Endothelial cell of umbilical vein (primary cell): ENCODE data around the gene MAP1LC3B. TPM values are rescaled to one million over a fixed set of nuclear protein-coding genes. Genes with fewer than 3 reads are reported as not detected.

Experiments used
- BruUV-seq: library from RNA; stranded (reverse); fragments of 400-500 nt; replicated peaks from 2 replicates; lab custom pipeline; 2021; lab: Mats Ljungman, UMichigan
- CTCF ChIA-PET: fragments of 300-600, 350-600 bp; sonication (Branson Sonifier 250); formaldehyde crosslinking; loops from one replicate; lab custom pipeline; 2021; ENCODE audit warnings: antibody characterized with exemption, inconsistent platforms; lab: Charles Lee
- POLR2A ChIA-PET: fragments of 300-600, 350-600 bp; sonication (Branson Sonifier 250); formaldehyde crosslinking; loops from one replicate; lab custom pipeline; 2021; ENCODE audit warnings: antibody characterized with exemption, inconsistent platforms; lab: Charles Lee
- DNase-seq: peaks from one replicate; pipeline ENCODE4 v3.0.0-alpha.2; 2011; ENCODE audit warnings: low read depth, low spot score
- FAIRE-seq: peaks from 2 replicates; lab custom pipeline; 2011; peaks lifted over from hg19 to GRCh38; lab: Jason Lieb, UNC
- H2AFZ ChIP-seq: 2 replicates; pipeline ENCODE4 v1.6.0; 2012; ENCODE audit warnings: low read depth, low read length, control low read depth, inconsistent platforms
- H3K27ac ChIP-seq: 2 replicates; pipeline ENCODE4 v1.5.1; 2011; ENCODE audit warnings: low read depth, mild to moderate bottlenecking, control low read depth, low read length, moderate library complexity; ENCODE audit not compliant: insufficient read depth
- H3K27me3 ChIP-seq, 2 experiments: 2 replicates each; pipeline versions ENCODE4 v1.6.0 to v1.6.1; 2011; ENCODE audit warnings: low read length in 2 of 2, mixed read lengths in 1 of 2; ENCODE audit not compliant: control insufficient read depth in 2 of 2, insufficient read depth in 2 of 2
- H3K36me3 ChIP-seq, 2 experiments: 2 replicates in 1 of 2; 3 replicates in 1 of 2; pipeline ENCODE4 v1.5.1; 2011; ENCODE audit warnings: low read length in 2 of 2, mild to moderate bottlenecking in 1 of 2, moderate library complexity in 1 of 2; ENCODE audit not compliant: control insufficient read depth in 2 of 2, insufficient read depth in 2 of 2; ENCODE audit errors: extremely low read depth in 1 of 2
- H3K4me1 ChIP-seq: 3 replicates; pipeline ENCODE4 v1.5.1; 2011; ENCODE audit warnings: mild to moderate bottlenecking, low read length; ENCODE audit not compliant: control insufficient read depth, insufficient read depth; ENCODE audit errors: extremely low read depth
- H3K4me2 ChIP-seq: 2 replicates; pipeline ENCODE4 v1.6.1; 2011; ENCODE audit warnings: low read length, control low read depth, mixed read lengths; ENCODE audit not compliant: insufficient read depth
- H3K4me3 ChIP-seq, 3 experiments: fragments of 200-600 bp in 1 of 3; sonication (generic), shearing (Covaris generic) in 1 of 3; replicated peaks in 1 of 3; 2 replicates each; pipeline ENCODE4 v1.5.1; 2011 to 2016; ENCODE audit warnings: control low read depth in 3 of 3, low read length in 3 of 3, mild to moderate bottlenecking in 2 of 3, inconsistent platforms in 1 of 3, low read depth in 1 of 3, moderate library complexity in 1 of 3; ENCODE audit not compliant: insufficient read depth in 1 of 3
- H3K79me2 ChIP-seq: 2 replicates; pipeline ENCODE4 v1.6.0; 2012; ENCODE audit warnings: low read length, inconsistent platforms; ENCODE audit not compliant: control insufficient read depth, insufficient read depth
- H3K9ac ChIP-seq: replicated peaks from 2 replicates; pipeline ENCODE3; 2011; ENCODE audit warnings: low read length, control low read depth; ENCODE audit not compliant: insufficient read depth; ENCODE audit errors: extremely low read depth
- H3K9me1 ChIP-seq: replicated peaks from 3 replicates; pipeline ENCODE4 v1.6.0; 2011; ENCODE audit warnings: mild to moderate bottlenecking, low read length; ENCODE audit not compliant: control insufficient read depth, insufficient read depth; ENCODE audit errors: extremely low read depth
- H3K9me3 ChIP-seq: replicated peaks from 2 replicates; pipeline ENCODE4 v1.5.1; 2012; ENCODE audit warnings: low read length, inconsistent platforms; ENCODE audit not compliant: control insufficient read depth, insufficient read depth
- H4K20me1 ChIP-seq: replicated peaks from 2 replicates; pipeline ENCODE3; 2011; ENCODE audit warnings: mild to moderate bottlenecking, low read length; ENCODE audit not compliant: control insufficient read depth, insufficient read depth; ENCODE audit errors: extremely low read depth
- CTCF ChIP-seq, 2 donors: IDR thresholded peaks; 1 replicate in 1 of 2; 2 replicates in 1 of 2; pipeline ENCODE4 v1.5.1; 2011; ENCODE audit warnings: low read length in 2 of 2, mild to moderate bottlenecking in 2 of 2, moderate library complexity in 2 of 2, control low read depth in 1 of 2, inconsistent platforms in 1 of 2, low read depth in 1 of 2; ENCODE audit not compliant: insufficient read depth in 1 of 2; ENCODE audit errors: extremely low read depth in 1 of 2
- EZH2 ChIP-seq: IDR thresholded peaks from 2 replicates; pipeline ENCODE4 v1.6.1; 2012; ENCODE audit warnings: borderline replicate concordance, low read depth, mild to moderate bottlenecking, moderate library complexity, low read length, inconsistent platforms; ENCODE audit not compliant: severe bottlenecking
- FOS ChIP-seq: IDR thresholded peaks from 2 replicates; pipeline ENCODE4 v1.6.1; 2011; ENCODE audit warnings: mild to moderate bottlenecking, low read length, moderate library complexity, borderline replicate concordance; ENCODE audit not compliant: insufficient read depth
- GATA2 ChIP-seq: IDR thresholded peaks from 2 replicates; pipeline ENCODE4 v1.7.0; 2011; ENCODE audit warnings: low read depth, mild to moderate bottlenecking, moderate library complexity, mixed read lengths, low read length; ENCODE audit not compliant: insufficient read length, insufficient read depth
- JUN ChIP-seq: IDR thresholded peaks from 2 replicates; pipeline ENCODE4 v1.6.1; 2011; ENCODE audit warnings: borderline replicate concordance, low read depth; ENCODE audit not compliant: insufficient read length, insufficient read depth
- MAX ChIP-seq: IDR thresholded peaks from 2 replicates; pipeline ENCODE4 v1.6.1; 2011; ENCODE audit not compliant: insufficient read depth, insufficient read length
- MYC ChIP-seq: IDR thresholded peaks from one replicate; pipeline ENCODE4 v1.6.1; 2011; ENCODE audit warnings: mild to moderate bottlenecking, low read depth, low read length
- POLR2A ChIP-seq: IDR thresholded peaks from 2 replicates; pipeline ENCODE4 v1.6.1; 2012; ENCODE audit warnings: low read depth, mild to moderate bottlenecking, control low read depth, low read length
- POLR2AphosphoS5 ChIP-seq: IDR thresholded peaks from 2 replicates; pipeline ENCODE4 v1.6.1; 2012; ENCODE audit warnings: low read depth, mild to moderate bottlenecking, control low read depth, low read length, moderate library complexity; ENCODE audit not compliant: insufficient read depth
- dilution Hi-C: fragments of 300-500 bp; cut with MboI; formaldehyde crosslinking; loops from one replicate; pipeline ENCODE4 v1.15.0; 2019; ENCODE audit warnings: low sequenced_read_pairs; ENCODE audit not compliant: extremely low pct_ligation_motif_present
- intact Hi-C: fragments of 100-400 bp; cut with micrococcal nuclease; formaldehyde crosslinking; loops from one replicate; pipeline ENCODE4 v1.10.0; 2022
- polyA plus RNA-seq, 4 experiments: library from polyadenylated mRNA; depleted of rRNA in 3 of 4; stranded (reverse) in 3 of 4; unstranded in 1 of 4; fragments of >200 nt; gene quantifications; 2 replicates each; pipeline versions ENCODE4 v1.2.1 to v1.2.3, GENCODE V29; 2011 to 2012; ENCODE audit warnings: missing spikeins in 1 of 4
- total RNA-seq: library from RNA; stranded (reverse); gene quantifications from 2 replicates; pipeline ENCODE4 v1.2.3, GENCODE V29; 2021

The MAP1LC3B gene
- total and polyA plus RNA-seq, 2 donors (not counting 3 experiments of a cell fraction or from before 2014, with no cell fraction given): 40.7 to 99.9 TPM

GRCh38 chr16:87344165-87344930 is 47.8 kb upstream of the MAP1LC3B start:
- Histone ChIP-seq H3K9ac (no peak overlapping the region), H4K20me1 (no peaks in the 10 kb centered on the region), H3K4me3 (no peak overlapping the region), H3K27me3 (no peaks in the 10 kb centered on the region), H3K9me3 (no peaks in the 10 kb centered on the region), H3K27ac (no peak overlapping the region), H3K9me1 (no peaks in the 10 kb centered on the region), H3K36me3 (peaks cover 3 to 20% of the 10 kb centered on the region in 2 experiments), H2AFZ (no peak overlapping the region), H3K4me1 (peaks cover 7% of the 10 kb centered on the region), H3K79me2 (peaks cover 1% of the 10 kb centered on the region), H3K4me2 (no peak overlapping the region)
- intact Hi-C loops (no loop called here), dilution Hi-C loops (no loop called here)
- FAIRE-seq (no peak), DNase-seq (no peak)
- BruUV-seq: no TSS peak
- TF ChIP-seq FOS (no peak), POLR2AphosphoS5 (no peak), EZH2 (no peak), GATA2 (no peak), MYC (no peak), JUN (no peak), POLR2A (no peak), MAX (no peak), CTCF (IDR thresholded peaks at IDR 0.05; ENCODE audit: extremely low read depth in 1 of 2, insufficient read depth in 1 of 2, low read depth in 1 of 2, low read length in 2 of 2) (no peak)
- ChIA-PET POLR2A (no interaction called here), CTCF (interaction anchor here (0.9 to 1.9 kb wide), 3 partner anchors 14 to 50 kb away, joined by 3 to 5 read pairs (median 3); no protein-coding TSS in a partner anchor)
